Gastroesophageal sphincter (tissue), 4 donors: ENCODE data around the gene NUDT14. TPM values are rescaled to one million over a fixed set of nuclear protein-coding genes. Genes with fewer than 3 reads are reported as not detected.

Experiments
- ATAC-seq: fragments of 150-250 bp; one replicate; pipeline ENCODE4 v1.9.1; 2016; ENCODE audit warnings: mild to moderate bottlenecking, moderate library complexity
- H3K27ac ChIP-seq, 4 donors: fragments of 200-600 bp; sonication (generic) in 3 of 4; 1 replicate in 3 of 4; 2 replicates in 1 of 4; pipeline ENCODE4 v1.5.1; 2016 to 2019
- H3K27me3 ChIP-seq: fragments of 200-600 bp; sonication (generic); one replicate; pipeline ENCODE4 v1.5.1; 2019
- H3K36me3 ChIP-seq, 2 donors: fragments of 200-600 bp; sonication (generic); one replicate each; pipeline ENCODE4 v1.5.1; 2019; ENCODE audit warnings: control low read depth in 1 of 2
- H3K4me1 ChIP-seq, 3 donors: fragments of 200-600 bp; sonication (generic); 1 replicate in 2 of 3; 2 replicates in 1 of 3; pipeline ENCODE4 v1.5.1; 2016 to 2019; ENCODE audit warnings: control low read depth in 2 of 3
- H3K4me3 ChIP-seq, 2 donors: fragments of 200-600 bp; sonication (generic); one replicate each; pipeline ENCODE4 v1.5.1; 2019; ENCODE audit warnings: mild to moderate bottlenecking in 1 of 2, moderate library complexity in 1 of 2
- H3K9me3 ChIP-seq, 3 donors: fragments of 200-600 bp; sonication (generic); one replicate each; pipeline ENCODE4 v1.5.1; 2017 to 2019; ENCODE audit warnings: control low read depth in 2 of 3
- CTCF ChIP-seq, 4 experiments: fragments of 200-600 bp in 2 of 4; fragments of 450-650 bp in 2 of 4; sonication (generic) in 1 of 4; IDR thresholded peaks; one replicate each; pipeline ENCODE4 v1.5.1; 2017 to 2019; ENCODE audit warnings: antibody characterized with exemption in 4 of 4, mild to moderate bottlenecking in 2 of 4, moderate library complexity in 2 of 4
- EP300 ChIP-seq: sonication (generic); formaldehyde crosslinking; IDR thresholded peaks from one replicate; pipeline ENCODE4 v1.6.1; 2017; ENCODE audit warnings: antibody characterized with exemption, mild to moderate bottlenecking
- POLR2A ChIP-seq, 2 donors: fragments of 450-650 bp; IDR thresholded peaks; one replicate each; pipeline ENCODE4 v1.6.1; 2017; ENCODE audit warnings: antibody characterized with exemption in 2 of 2, mild to moderate bottlenecking in 2 of 2, moderate library complexity in 1 of 2
- POLR2AphosphoS5 ChIP-seq: sonication (generic); formaldehyde crosslinking; IDR thresholded peaks from one replicate; pipeline ENCODE4 v1.6.1; 2017; ENCODE audit warnings: antibody characterized with exemption
- WGBS, 2 donors: methylation state at CpG; one replicate each; pipeline ENCODE4 v1.1.5; 2018; ENCODE audit warnings: low coverage in 1 of 2; 5-methylcytosine and 5-hydroxymethylcytosine counted together
- total RNA-seq, 4 donors: library from RNA; depleted of rRNA; stranded (reverse); fragments of >200 nt; gene quantifications; one replicate each; pipeline ENCODE4 v1.1.0, GENCODE V29; 2016

Gene NUDT14
- total RNA-seq, 4 donors from 2014 or later, result 3.4 to 8.4 (median 4.6) TPM

- H3K9me3 ChIP-seq, result no peaks in the 10 kb centered on the region
- 86 to 88% methylated on average over 1 to 5 of the region's 30 CpGs for WGBS, 2 donors
- no peak overlapping the region for H3K27ac ChIP-seq
- H3K27me3 ChIP-seq, result no peaks in the 10 kb centered on the region
- peaks cover 0 to 21% (median 0%) of the 10 kb centered on the region in 3 donors for H3K4me1 ChIP-seq
- no peak for ATAC-seq
- TF ChIP-seq POLR2AphosphoS5 (no peak), POLR2A (IDR thresholded peaks at IDR 0.05) (no peak), CTCF (IDR thresholded peaks at IDR 0.05) (no peak), EP300 (no peak)
- H3K36me3 ChIP-seq, result peaks cover 0 to 63% of the 10 kb centered on the region in 2 donors
- H3K4me3 ChIP-seq, result no peak overlapping the region
Observed at GRCh38 chr14:105210266-105211025, 29.3 kb upstream of the NUDT14 start.

- no peaks in the 10 kb centered on the region for H3K9me3 ChIP-seq
- H3K27me3 ChIP-seq, result no peaks in the 10 kb centered on the region
- H3K4me1 ChIP-seq, result peaks cover 0 to 29% (median under 1%) of the 10 kb centered on the region in 3 donors
- no peak overlapping the region for H3K4me3 ChIP-seq
- WGBS, 2 donors, result no CpG with 5 or more reads among the region's 16 CpGs
- no peak for ATAC-seq
- TF ChIP-seq POLR2A (IDR thresholded peaks at IDR 0.05), result no peak
- TF ChIP-seq CTCF (IDR thresholded peaks at IDR 0.05), result no peak
- TF ChIP-seq EP300, result no peak
- TF ChIP-seq POLR2AphosphoS5, result no peak
- H3K27ac ChIP-seq, result no peak overlapping the region
- H3K36me3 ChIP-seq, result peaks cover 0 to 61% of the 10 kb centered on the region in 2 donors
Observed at GRCh38 chr14:105209646-105210045, 28.5 kb upstream of the NUDT14 start.

- peaks cover 0 to 55% of the 10 kb centered on the region in 2 donors for H3K36me3 ChIP-seq
- no peak for ATAC-seq
- WGBS, 2 donors, result no CpG with 5 or more reads among the region's 8 CpGs
Observed at GRCh38 chr14:105209091-105209490, 28.0 kb upstream of the NUDT14 start.

GRCh38 chr14:105208738-105209075 is 27.6 kb upstream of the NUDT14 start:
- Histone ChIP-seq H3K4me1 (peaks cover 0 to 35% (median 9%) of the 10 kb centered on the region in 3 donors), H3K27ac (no peak overlapping the region), H3K9me3 (no peaks in the 10 kb centered on the region), H3K4me3 (no peak overlapping the region), H3K36me3 (peaks cover 0 to 51% of the 10 kb centered on the region in 2 donors), H3K27me3 (no peaks in the 10 kb centered on the region)
- no CpG with 5 or more reads among the region's 12 CpGs for WGBS, 2 donors
- TF ChIP-seq EP300 (no peak), POLR2AphosphoS5 (no peak), POLR2A (IDR thresholded peaks at IDR 0.05) (no peak), CTCF (IDR thresholded peaks at IDR 0.05) (no peak)
- ATAC-seq, result no peak

More at GRCh38 chr14:105209091-105209490, 28.0 kb upstream of the NUDT14 start:
- H3K4me1 ChIP-seq, result peaks cover 0 to 35% (median 6%) of the 10 kb centered on the region in 3 donors
- no peak overlapping the region for H3K4me3 ChIP-seq
- TF ChIP-seq EP300 (no peak), POLR2AphosphoS5 (no peak), POLR2A (IDR thresholded peaks at IDR 0.05) (no peak), CTCF (IDR thresholded peaks at IDR 0.05) (no peak)
- H3K27ac ChIP-seq, result no peak overlapping the region
- no peaks in the 10 kb centered on the region for H3K27me3 ChIP-seq
- no peaks in the 10 kb centered on the region for H3K9me3 ChIP-seq
